Measurements from ENCODE around the gene DVL3. TPM values are rescaled to one million over a fixed set of nuclear protein-coding genes. Genes with fewer than 3 reads are reported as not detected.

DVL3 gene
- total RNA-seq, 1 experiment from 2014 or later: 60.7 TPM

GRCh38 chr3:184188080-184188479 lies 32.9 kb downstream of the DVL3 start:
- TF ChIP-seq EZH2 (IDR thresholded peaks at IDR 0.05) (no peak), CBX3 (IDR thresholded peaks at IDR 0.05; ENCODE audit: low read depth) (no peak), ATF3 (IDR thresholded peaks at IDR 0.05) (no peak), SRF (IDR thresholded peaks at IDR 0.05; ENCODE audit: low read depth) (no peak), ZFX (IDR thresholded peaks at IDR 0.05) (no peak), EGR1 (IDR thresholded peaks at IDR 0.05; ENCODE audit: low read depth) (no peak), ZBTB33 (IDR thresholded peaks at IDR 0.05; ENCODE audit: extremely low read depth, insufficient replicate concordance, low read length) (no peak), MAX (IDR thresholded peaks at IDR 0.05) (no peak)
- ChIA-PET RAD21 (ENCODE audit: low non-redundant PET in 1 of 2, low total read pairs in 2 of 2, uncharacterized antibody in 2 of 2, unreplicated experiment in 2 of 2) (no interaction called here), CTCF (no interaction called here), POLR2A (no interaction called here)
- Histone ChIP-seq H3K79me2 (ENCODE audit: insufficient read depth, low read length) (peaks cover 48% of the 10 kb centered on the region), H3K4me1 (ENCODE audit: control insufficient read depth in 1 of 2, insufficient read depth in 2 of 2, low read length in 2 of 2) (peaks cover 6 to 20% of the 10 kb centered on the region in 2 experiments), H3K9me2 (ENCODE audit: insufficient read depth) (no peaks in the 10 kb centered on the region), H3K27ac (ENCODE audit: low read depth, low read length) (no peak overlapping the region), H2AFZ (ENCODE audit: low read depth, low read length, poor library complexity, severe bottlenecking) (no peak overlapping the region), H3K27me3 (ENCODE audit: insufficient read depth, low read length) (no peaks in the 10 kb centered on the region), H3K9ac (ENCODE audit: low read length) (no peak overlapping the region), H3K9me3 (ENCODE audit: control insufficient read depth in 1 of 2, insufficient read depth in 1 of 2, low read depth in 1 of 2, low read length in 2 of 2) (no peaks in the 10 kb centered on the region), H3K4me3 (replicated peaks in 1 of 2; ENCODE audit: low read depth in 1 of 2, low read length in 2 of 2) (no peak overlapping the region), H4K20me1 (ENCODE audit: insufficient read depth) (no peaks in the 10 kb centered on the region), H3K36me3 (ENCODE audit: control insufficient read depth in 1 of 2, insufficient read depth in 2 of 2, low read length in 2 of 2) (peaks cover 51 to 62% of the 10 kb centered on the region in 2 experiments), H3K4me2 (ENCODE audit: low read length) (no peak overlapping the region)
- no peak for DNase-seq (ENCODE audit: low read depth, low spot score)
- intact Hi-C loops (cut with micrococcal nuclease): no loop called here
- no TSS peak for BruUV-seq (replicated peaks)
- ATAC-seq: no peak

GRCh38 chr3:184189421-184189820 lies 34.2 kb downstream of the DVL3 start:
- Histone ChIP-seq H3K27ac (ENCODE audit: low read depth, low read length) (no peak overlapping the region), H2AFZ (ENCODE audit: low read depth, low read length, poor library complexity, severe bottlenecking) (no peak overlapping the region), H3K9me2 (ENCODE audit: insufficient read depth) (no peaks in the 10 kb centered on the region), H3K4me2 (ENCODE audit: low read length) (no peak overlapping the region), H3K36me3 (ENCODE audit: control insufficient read depth in 1 of 2, insufficient read depth in 2 of 2, low read length in 2 of 2) (peaks cover 56 to 61% of the 10 kb centered on the region in 2 experiments), H3K9ac (ENCODE audit: low read length) (no peak overlapping the region), H4K20me1 (ENCODE audit: insufficient read depth) (no peaks in the 10 kb centered on the region), H3K4me1 (ENCODE audit: control insufficient read depth in 1 of 2, insufficient read depth in 2 of 2, low read length in 2 of 2) (peaks cover 6 to 20% of the 10 kb centered on the region in 2 experiments), H3K9me3 (ENCODE audit: control insufficient read depth in 1 of 2, insufficient read depth in 1 of 2, low read depth in 1 of 2, low read length in 2 of 2) (no peaks in the 10 kb centered on the region), H3K27me3 (ENCODE audit: insufficient read depth, low read length) (no peaks in the 10 kb centered on the region), H3K4me3 (replicated peaks in 1 of 2; ENCODE audit: low read depth in 1 of 2, low read length in 2 of 2) (no peak overlapping the region), H3K79me2 (ENCODE audit: insufficient read depth, low read length) (peaks cover 48% of the 10 kb centered on the region)
- DNase-seq (ENCODE audit: low read depth, low spot score) (no peak), ATAC-seq (no peak)
- ChIA-PET CTCF (no interaction called here), POLR2A (no interaction called here), RAD21 (ENCODE audit: low non-redundant PET in 1 of 2, low total read pairs in 2 of 2, uncharacterized antibody in 2 of 2, unreplicated experiment in 2 of 2) (no interaction called here)
- BruUV-seq (replicated peaks): no TSS peak
- intact Hi-C loops (cut with micrococcal nuclease): no loop called here
- TF ChIP-seq ZFX (IDR thresholded peaks at IDR 0.05) (no peak), CTCF (IDR thresholded peaks at IDR 0.05 in 2 of 3, conservative IDR thresholded peaks at IDR 0.05 in 1 of 3; ENCODE audit: borderline replicate concordance in 1 of 3, insufficient read depth in 1 of 3, low read depth in 2 of 3, low read length in 2 of 3) (no peak), EZH2 (IDR thresholded peaks at IDR 0.05) (no peak), RAD21 (IDR thresholded peaks at IDR 0.05; ENCODE audit: low read depth) (no peak), REST (IDR thresholded peaks at IDR 0.05; ENCODE audit: low read depth) (no peak), ELF1 (IDR thresholded peaks at IDR 0.05; ENCODE audit: borderline replicate concordance, low read depth) (no peak), YY1 (IDR thresholded peaks at IDR 0.05; ENCODE audit: extremely low read depth, insufficient replicate concordance, low read depth, low read length) (no peak)
